ENCODE measurements around the gene ZNF497.

Gene ZNF497

DNA sequence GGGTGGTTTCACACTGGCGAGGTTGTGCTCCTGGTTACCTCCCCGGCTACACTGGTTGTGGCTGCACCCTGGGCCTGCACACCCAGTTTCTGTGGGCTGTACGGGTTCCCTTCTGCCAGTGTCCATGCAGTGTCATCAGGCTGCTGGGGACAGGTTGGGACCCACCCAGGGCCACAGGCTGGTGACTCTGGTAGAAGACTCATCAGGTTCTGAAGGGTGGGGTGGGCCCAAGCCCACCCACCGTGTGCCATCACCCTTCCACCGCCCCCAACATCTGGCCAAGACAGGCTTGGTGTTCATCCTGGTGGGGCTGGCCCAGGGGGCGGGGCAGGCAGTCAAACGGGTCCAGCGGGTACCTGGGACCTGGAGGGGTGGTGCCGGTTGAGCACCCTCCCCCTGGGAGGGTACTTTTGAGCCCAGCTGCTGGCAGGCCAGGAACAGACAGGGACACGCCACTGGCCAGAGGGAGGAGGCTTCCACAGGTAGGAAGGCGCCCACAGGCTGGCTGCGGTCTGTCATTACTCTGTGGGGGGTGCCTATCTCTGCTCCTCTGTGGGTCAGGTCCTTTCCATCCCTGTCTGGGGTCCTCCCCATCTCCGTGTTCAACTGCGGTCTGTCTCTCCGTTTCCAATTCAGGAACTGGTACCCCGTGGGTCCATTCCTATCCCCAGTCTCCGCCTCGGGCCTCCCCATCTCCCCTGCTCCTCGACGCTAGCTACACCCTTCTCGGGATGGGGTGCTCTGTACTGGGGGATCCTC lies 32.8 kb upstream of the ZNF497 start, which contains the start of gene RNF225:
TSS of gene RNF225 (plus strand) at position 437 of the 759 bp plus-strand sequence. CDS start 434 bp downstream, outside the sequence.
- no peaks in the 10 kb centered on the region for H3K27me3 ChIP-seq (ENCODE audit: control insufficient read depth, low read length)
- H3K27ac ChIP-seq (ENCODE audit: low read depth, low read length): no peak within 1 kb of the TSS
- H3K36me3 ChIP-seq (ENCODE audit: control insufficient read depth, low read length): peaks cover 53% of the 10 kb centered on the region
- peaks cover 6% of the 10 kb centered on the region; the same call in 1 of the 2 replicates for H4K20me1 ChIP-seq (ENCODE audit: control insufficient read depth, insufficient read depth, low read depth, low read length)
- H3F3A ChIP-seq (ENCODE audit: control insufficient read depth, insufficient read depth): peaks cover 41% of the 10 kb centered on the region
- no peak within 1 kb of the TSS for H3K4me3 ChIP-seq (ENCODE audit: low read length)
- H3K4me2 ChIP-seq (ENCODE audit: low read length): no peak within 1 kb of the TSS
- peaks cover 16% of the 10 kb centered on the region for H3K79me2 ChIP-seq (ENCODE audit: control insufficient read depth, low read length)
- no peaks in the 10 kb centered on the region for H3K9me3 ChIP-seq (ENCODE audit: control insufficient read depth, insufficient read depth, low read length)
- no peaks in the 10 kb centered on the region for H3K9me2 ChIP-seq (replicated peaks; ENCODE audit: control insufficient read depth, low read length)
- TF ChIP-seq EZH2phosphoT487 (IDR thresholded peaks at IDR 0.05; ENCODE audit: borderline replicate concordance, low read length): no peak
- TF ChIP-seq, protein P1, sequence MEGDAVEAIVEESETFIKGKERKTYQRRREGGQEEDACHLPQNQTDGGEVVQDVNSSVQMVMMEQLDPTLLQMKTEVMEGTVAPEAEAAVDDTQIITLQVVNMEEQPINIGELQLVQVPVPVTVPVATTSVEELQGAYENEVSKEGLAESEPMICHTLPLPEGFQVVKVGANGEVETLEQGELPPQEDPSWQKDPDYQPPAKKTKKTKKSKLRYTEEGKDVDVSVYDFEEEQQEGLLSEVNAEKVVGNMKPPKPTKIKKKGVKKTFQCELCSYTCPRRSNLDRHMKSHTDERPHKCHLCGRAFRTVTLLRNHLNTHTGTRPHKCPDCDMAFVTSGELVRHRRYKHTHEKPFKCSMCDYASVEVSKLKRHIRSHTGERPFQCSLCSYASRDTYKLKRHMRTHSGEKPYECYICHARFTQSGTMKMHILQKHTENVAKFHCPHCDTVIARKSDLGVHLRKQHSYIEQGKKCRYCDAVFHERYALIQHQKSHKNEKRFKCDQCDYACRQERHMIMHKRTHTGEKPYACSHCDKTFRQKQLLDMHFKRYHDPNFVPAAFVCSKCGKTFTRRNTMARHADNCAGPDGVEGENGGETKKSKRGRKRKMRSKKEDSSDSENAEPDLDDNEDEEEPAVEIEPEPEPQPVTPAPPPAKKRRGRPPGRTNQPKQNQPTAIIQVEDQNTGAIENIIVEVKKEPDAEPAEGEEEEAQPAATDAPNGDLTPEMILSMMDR (IDR thresholded peaks at IDR 0.05; ENCODE audit: low read depth, low read length, poor library complexity, severe bottlenecking): no peak
- peaks cover 2% of the 10 kb centered on the region for H3K4me1 ChIP-seq (ENCODE audit: control insufficient read depth, low read length)

DNA sequence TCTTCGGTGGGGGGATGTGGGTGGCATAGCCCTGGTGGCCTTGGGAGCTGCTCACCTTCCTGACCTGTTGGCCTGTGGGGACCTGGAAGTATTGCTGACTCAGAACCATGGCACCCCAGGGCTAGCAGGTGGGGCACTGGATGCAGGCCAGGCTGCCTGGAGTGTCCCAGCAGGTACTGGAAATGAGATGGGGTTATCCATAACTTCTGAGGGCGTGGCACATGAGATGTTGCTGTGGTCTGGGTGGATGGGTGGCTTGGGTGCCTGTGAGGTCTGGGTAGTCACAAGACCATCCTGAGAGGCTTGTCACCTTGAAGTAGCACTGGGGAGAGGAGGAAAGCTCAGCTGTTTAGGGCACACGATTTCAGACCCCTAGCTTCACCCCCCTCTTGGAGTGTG lies 32.3 kb upstream of the ZNF497 start:
- H3K4me1 ChIP-seq (ENCODE audit: control insufficient read depth, low read length): peaks cover 3% of the 10 kb centered on the region; the same call in 1 of the 2 replicates
- H3K27ac ChIP-seq (ENCODE audit: low read depth, low read length): no peak overlapping the region
- no peaks in the 10 kb centered on the region for H3K9me2 ChIP-seq (replicated peaks; ENCODE audit: control insufficient read depth, low read length)
- no peaks in the 10 kb centered on the region for H3K27me3 ChIP-seq (ENCODE audit: control insufficient read depth, low read length)
- H3K79me2 ChIP-seq (ENCODE audit: control insufficient read depth, low read length): peaks cover 22% of the 10 kb centered on the region
- no peaks in the 10 kb centered on the region for H3K9me3 ChIP-seq (ENCODE audit: control insufficient read depth, insufficient read depth, low read length)
- no peak for TF ChIP-seq EZH2phosphoT487 (IDR thresholded peaks at IDR 0.05; ENCODE audit: borderline replicate concordance, low read length)
- TF ChIP-seq, protein P1 (IDR thresholded peaks at IDR 0.05; ENCODE audit: low read depth, low read length, poor library complexity, severe bottlenecking): no peak
- H4K20me1 ChIP-seq (ENCODE audit: control insufficient read depth, insufficient read depth, low read depth, low read length): peaks cover 6% of the 10 kb centered on the region; the same call in 1 of the 2 replicates
- H3K4me2 ChIP-seq (ENCODE audit: low read length): no peak overlapping the region
- H3F3A ChIP-seq (ENCODE audit: control insufficient read depth, insufficient read depth): peaks cover 41% of the 10 kb centered on the region
- H3K4me3 ChIP-seq (ENCODE audit: low read length): no peak overlapping the region
- peaks cover 57% of the 10 kb centered on the region for H3K36me3 ChIP-seq (ENCODE audit: control insufficient read depth, low read length)

DNA sequence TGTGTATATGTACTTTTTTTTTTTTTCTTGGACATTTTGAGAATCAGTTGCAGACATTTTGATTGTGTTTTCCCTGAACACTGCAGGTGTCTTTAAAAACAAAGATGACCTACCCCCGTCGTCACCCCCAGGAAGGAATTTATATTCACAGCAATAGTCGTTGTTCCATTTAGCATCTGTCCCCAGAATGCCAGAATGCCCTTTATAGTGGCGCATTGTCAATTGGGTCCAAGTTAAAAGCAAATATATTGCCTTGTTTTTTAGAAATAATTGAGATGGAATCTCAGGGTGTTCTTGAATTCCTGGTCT lies 31.1 kb upstream of the ZNF497 start:
- TF ChIP-seq, protein P1 (IDR thresholded peaks at IDR 0.05; ENCODE audit: low read depth, low read length, poor library complexity, severe bottlenecking): no peak
- TF ChIP-seq EZH2phosphoT487 (IDR thresholded peaks at IDR 0.05; ENCODE audit: borderline replicate concordance, low read length): no peak
- Histone ChIP-seq H3F3A (ENCODE audit: control insufficient read depth, insufficient read depth) (peaks cover 40% of the 10 kb centered on the region), H3K27me3 (ENCODE audit: control insufficient read depth, low read length) (no peaks in the 10 kb centered on the region), H3K4me3 (ENCODE audit: low read length) (no peak overlapping the region), H3K79me2 (ENCODE audit: control insufficient read depth, low read length) (peaks cover 32% of the 10 kb centered on the region), H3K36me3 (ENCODE audit: control insufficient read depth, low read length) (peaks cover 66% of the 10 kb centered on the region), H3K9me2 (replicated peaks; ENCODE audit: control insufficient read depth, low read length) (no peaks in the 10 kb centered on the region), H3K4me2 (ENCODE audit: low read length) (no peak overlapping the region), H3K4me1 (ENCODE audit: control insufficient read depth, low read length) (peaks cover 10% of the 10 kb centered on the region), H4K20me1 (ENCODE audit: control insufficient read depth, insufficient read depth, low read depth, low read length) (peaks cover 6% of the 10 kb centered on the region; the same call in 1 of the 2 replicates), H3K9me3 (ENCODE audit: control insufficient read depth, insufficient read depth, low read length) (no peaks in the 10 kb centered on the region), H3K27ac (ENCODE audit: low read depth, low read length) (no peak overlapping the region)
